ENCODE results near the gene ZC3H4.

ZC3H4 gene

GRCh38 chr19:47069795-47070194 is 43.8 kb downstream of the ZC3H4 start:
- in situ Hi-C loops (cut with MboI; ENCODE audit: low sequenced_read_pairs, unreplicated experiment): no loop called here
- no peak for TF ChIP-seq CTCF (IDR thresholded peaks at IDR 0.05; ENCODE audit: borderline replicate concordance, control extremely low read depth, extremely low read depth, insufficient read depth, missing control alignments)
- no peak for DNase-seq (ENCODE audit: low spot score)

GRCh38 chr19:47068876-47069406 is 44.6 kb downstream of the ZC3H4 start:
- no peak for TF ChIP-seq CTCF (IDR thresholded peaks at IDR 0.05; ENCODE audit: borderline replicate concordance, control extremely low read depth, extremely low read depth, insufficient read depth, missing control alignments)
- in situ Hi-C loops (cut with MboI; ENCODE audit: low sequenced_read_pairs, unreplicated experiment): no loop called here
- no peak for DNase-seq (ENCODE audit: low spot score)

- DNase-seq (ENCODE audit: low spot score): no peak
- TF ChIP-seq CTCF (IDR thresholded peaks at IDR 0.05; ENCODE audit: borderline replicate concordance, control extremely low read depth, extremely low read depth, insufficient read depth, missing control alignments): no peak
- in situ Hi-C loops (cut with MboI; ENCODE audit: low sequenced_read_pairs, unreplicated experiment): no loop called here
These were observed 45.3 kb downstream of the ZC3H4 start for GRCh38 chr19:47068246-47068645.

- no peak for DNase-seq (ENCODE audit: low spot score)
- TF ChIP-seq CTCF (IDR thresholded peaks at IDR 0.05; ENCODE audit: borderline replicate concordance, control extremely low read depth, extremely low read depth, insufficient read depth, missing control alignments): no peak
- in situ Hi-C loops (cut with MboI; ENCODE audit: low sequenced_read_pairs, unreplicated experiment): no loop called here
These were observed 46.2 kb downstream of the ZC3H4 start for GRCh38 chr19:47067215-47067847.

GRCh38 chr19:47066376-47067214 is 47.0 kb downstream of the ZC3H4 start:
- in situ Hi-C loops (cut with MboI; ENCODE audit: low sequenced_read_pairs, unreplicated experiment): no loop called here
- DNase-seq (ENCODE audit: low spot score): no peak
- TF ChIP-seq CTCF (IDR thresholded peaks at IDR 0.05; ENCODE audit: borderline replicate concordance, control extremely low read depth, extremely low read depth, insufficient read depth, missing control alignments): no peak

GRCh38 chr19:47065242-47065641 is 48.3 kb downstream of the ZC3H4 start:
- no peak for TF ChIP-seq CTCF (IDR thresholded peaks at IDR 0.05; ENCODE audit: borderline replicate concordance, control extremely low read depth, extremely low read depth, insufficient read depth, missing control alignments)
- no peak for DNase-seq (ENCODE audit: low spot score)
- in situ Hi-C loops (cut with MboI; ENCODE audit: low sequenced_read_pairs, unreplicated experiment): no loop called here

All from GM13976 (cell line).